HCT116 (cell line): ENCODE measurements around the gene MAP7D1. TPM values are rescaled to one million over a fixed set of nuclear protein-coding genes. Genes with fewer than 3 reads are reported as not detected.

Experiments used
- ATAC-seq: fragments of 200-7000 bp; cut with Tn5 transposase; 2 replicates; pipeline ENCODE4 v1.9.1; 2020; ENCODE audit warnings: mild to moderate bottlenecking, moderate library complexity
- BruUV-seq: library from RNA; stranded (reverse); fragments of 400-500 nt; replicated peaks from 2 replicates; lab custom pipeline; 2021; lab: Mats Ljungman, UMichigan
- CTCF ChIA-PET: fragments of 300-600 bp; sonication (Branson Sonifier 250); formaldehyde crosslinking; loops from one replicate; lab custom pipeline; 2021; ENCODE audit warnings: antibody characterized with exemption; lab: Charles Lee
- POLR2A ChIA-PET: fragments of 300-600, 350-600 bp; sonication (Branson Sonifier 250); formaldehyde crosslinking; loops from one replicate; lab custom pipeline; 2021; ENCODE audit warnings: antibody characterized with exemption; lab: Charles Lee
- RAD21 ChIA-PET, 2 experiments: fragments of 300-600 bp; sonication (Branson Sonifier 250); formaldehyde crosslinking; loops; one replicate each; lab custom pipeline; 2023; ENCODE audit warnings: low total read pairs in 2 of 2; ENCODE audit not compliant: uncharacterized antibody in 2 of 2, unreplicated experiment in 2 of 2, low non-redundant PET in 1 of 2; lab: Charles Lee
- DNase-seq: peaks from one replicate; pipeline ENCODE4 v3.0.0-alpha.2; 2010; ENCODE audit warnings: low read depth, low spot score
- H2AFZ ChIP-seq: fragments of 200-600 bp; shearing (Covaris generic), sonication (generic); 2 replicates; pipeline ENCODE4 v1.6.1; 2017; ENCODE audit warnings: low read depth, mixed run types, mixed read lengths, antibody characterized with exemption, low read length; ENCODE audit not compliant: poor library complexity, severe bottlenecking
- H3K27ac ChIP-seq: 2 replicates; pipeline ENCODE4 v1.5.1; 2012; ENCODE audit warnings: low read depth, low read length
- H3K27me3 ChIP-seq: fragments of 200-600 bp; sonication (generic); 2 replicates; pipeline ENCODE4 v1.6.1; 2016; ENCODE audit warnings: mixed run types, low read length, mixed read lengths; ENCODE audit not compliant: insufficient read depth
- H3K36me3 ChIP-seq, 2 experiments: fragments of 200-500 bp in 1 of 2; fragments of 200-600 bp in 1 of 2; sonication (Bioruptor generic) in 1 of 2; sonication (generic) in 1 of 2; 2 replicates each; pipeline versions ENCODE4 v1.5.1 to v1.6.1; 2014 to 2016; ENCODE audit warnings: low read length in 2 of 2, inconsistent platforms in 1 of 2, mixed read lengths in 1 of 2, mixed run types in 1 of 2; ENCODE audit not compliant: insufficient read depth in 2 of 2, control insufficient read depth in 1 of 2
- H3K4me1 ChIP-seq, 2 experiments: fragments of 200-600 bp in 1 of 2; sonication (generic) in 1 of 2; 2 replicates each; pipeline versions ENCODE4 v1.5.1 to v1.6.1; 2012 to 2017; ENCODE audit warnings: low read length in 2 of 2, inconsistent platforms in 1 of 2, mild to moderate bottlenecking in 1 of 2, mixed read lengths in 1 of 2, mixed run types in 1 of 2, moderate library complexity in 1 of 2; ENCODE audit not compliant: insufficient read depth in 2 of 2, control insufficient read depth in 1 of 2
- H3K4me2 ChIP-seq: fragments of 200-600 bp; sonication (generic); 2 replicates; pipeline ENCODE4 v1.6.1; 2017; ENCODE audit warnings: mixed run types, low read length, mixed read lengths
- H3K4me3 ChIP-seq, 2 experiments: fragments of 200-600 bp in 1 of 2; sonication (generic) in 1 of 2; replicated peaks in 1 of 2; 2 replicates each; pipeline ENCODE4 v1.5.1; 2011 to 2016; ENCODE audit warnings: low read length in 2 of 2, control low read depth in 1 of 2, low read depth in 1 of 2, mild to moderate bottlenecking in 1 of 2, mixed read lengths in 1 of 2, mixed run types in 1 of 2
- H3K79me2 ChIP-seq: fragments of 200-600 bp; sonication (generic); 2 replicates; pipeline ENCODE4 v1.6.1; 2017; ENCODE audit warnings: mild to moderate bottlenecking, mixed run types, low read length, moderate library complexity, mixed read lengths; ENCODE audit not compliant: insufficient read depth
- H3K9ac ChIP-seq: fragments of 200-600 bp; sonication (generic); 2 replicates; pipeline ENCODE4 v1.6.1; 2016; ENCODE audit warnings: low read length, mixed read lengths
- H3K9me2 ChIP-seq: fragments of 200-600 bp; sonication (generic), shearing (Covaris generic); 2 replicates; pipeline ENCODE4 v1.6.1; 2017; ENCODE audit warnings: mixed run types, mild to moderate bottlenecking, moderate library complexity; ENCODE audit not compliant: insufficient read depth
- H3K9me3 ChIP-seq, 2 experiments: fragments of 200-500 bp in 1 of 2; fragments of 200-600 bp in 1 of 2; sonication (Bioruptor generic) in 1 of 2; sonication (generic) in 1 of 2; 2 replicates each; pipeline ENCODE4 v1.6.1; 2014 to 2017; ENCODE audit warnings: low read length in 2 of 2, mixed read lengths in 2 of 2, inconsistent platforms in 1 of 2, low read depth in 1 of 2, mild to moderate bottlenecking in 1 of 2, mixed run types in 1 of 2, moderate library complexity in 1 of 2; ENCODE audit not compliant: control insufficient read depth in 1 of 2, insufficient read depth in 1 of 2
- H4K20me1 ChIP-seq: fragments of 200-600 bp; sonication (generic), shearing (Covaris generic); 2 replicates; pipeline ENCODE4 v1.6.1; 2017; ENCODE audit warnings: mixed run types, mild to moderate bottlenecking, moderate library complexity; ENCODE audit not compliant: insufficient read depth
- CBX3 ChIP-seq: IDR thresholded peaks from 2 replicates; pipeline ENCODE4 v1.6.1; 2012; ENCODE audit warnings: low read depth
- EGR1 ChIP-seq: IDR thresholded peaks from 2 replicates; pipeline ENCODE4 v1.6.1; 2012; ENCODE audit warnings: low read depth
- ELF1 ChIP-seq: IDR thresholded peaks from 2 replicates; pipeline ENCODE4 v1.6.1; 2012; ENCODE audit warnings: low read depth, borderline replicate concordance
- EZH2 ChIP-seq: fragments of 200-600 bp; sonication (generic); IDR thresholded peaks from 2 replicates; pipeline ENCODE4 v1.6.1; 2017; ENCODE audit warnings: antibody characterized with exemption, mixed run types
- EZH2phosphoT487 ChIP-seq: fragments of 200-600 bp; IDR thresholded peaks from 2 replicates; pipeline ENCODE4 v1.6.1; 2018; ENCODE audit warnings: antibody characterized with exemption, borderline replicate concordance
- FOSL1 ChIP-seq: IDR thresholded peaks from 2 replicates; pipeline ENCODE4 v1.6.1; 2012; ENCODE audit warnings: low read depth
- JUND ChIP-seq: IDR thresholded peaks from 2 replicates; pipeline ENCODE4 v1.6.1; 2012
- POLR2A ChIP-seq: IDR thresholded peaks from 2 replicates; pipeline ENCODE4 v1.7.0; 2011; ENCODE audit warnings: borderline replicate concordance; ENCODE audit not compliant: insufficient read depth, insufficient read length; ENCODE audit errors: extremely low read depth
- POLR2AphosphoS5 ChIP-seq: IDR thresholded peaks from 2 replicates; pipeline ENCODE4 v1.6.1; 2011; ENCODE audit warnings: mild to moderate bottlenecking, low read depth, low read length, moderate library complexity
- RAD21 ChIP-seq: IDR thresholded peaks from 2 replicates; pipeline ENCODE4 v1.6.1; 2012; ENCODE audit warnings: low read depth, mild to moderate bottlenecking
- SIN3A ChIP-seq: IDR thresholded peaks from 2 replicates; pipeline ENCODE4 v1.6.1; 2012; ENCODE audit warnings: low read depth
- SP1 ChIP-seq: IDR thresholded peaks from 2 replicates; pipeline ENCODE4 v1.6.1; 2012; ENCODE audit warnings: low read depth
- SRF ChIP-seq: IDR thresholded peaks from 2 replicates; pipeline ENCODE4 v1.6.1; 2012; ENCODE audit warnings: low read depth
- TCF7L2 ChIP-seq: IDR thresholded peaks from 2 replicates; pipeline ENCODE4 v1.7.0; 2011; ENCODE audit warnings: borderline replicate concordance, inconsistent platforms; ENCODE audit not compliant: insufficient read depth, insufficient read length; ENCODE audit errors: extremely low read depth
- YY1 ChIP-seq: IDR thresholded peaks from 2 replicates; pipeline ENCODE4 v1.6.1; 2011; ENCODE audit warnings: low read length, low read depth, moderate library complexity, mild to moderate bottlenecking; ENCODE audit not compliant: insufficient replicate concordance; ENCODE audit errors: extremely low read depth
- ZFX ChIP-seq: fragments of 450-650 bp; IDR thresholded peaks from 2 replicates; pipeline ENCODE4 v1.6.1; 2017
- ZNF274 ChIP-seq: fragments of 200-500 bp; sonication (Bioruptor generic); IDR thresholded peaks from 2 replicates; pipeline ENCODE4 v1.6.1; 2014; ENCODE audit warnings: mild to moderate bottlenecking, low read depth, low read length, inconsistent platforms
- intact Hi-C: fragments of 100-400 bp; cut with micrococcal nuclease; formaldehyde crosslinking; loops from 2 replicates; pipeline ENCODE4 v1.10.0; 2022
- total RNA-seq: library from RNA; stranded (reverse); gene quantifications from one replicate; pipeline ENCODE4 v1.2.1, GENCODE V29; 2021; ENCODE audit not compliant: unreplicated experiment
- TF ChIP-seq, protein P1 (sequence below), 3 experiments: fragments of 200-600 bp in 1 of 3; sonication (generic) in 1 of 3; IDR thresholded peaks in 2 of 3; conservative IDR thresholded peaks in 1 of 3; 2 replicates each; pipeline ENCODE4 v1.5.1; 2012 to 2017; ENCODE audit warnings: low read depth in 2 of 3, low read length in 2 of 3, antibody characterized with exemption in 1 of 3, borderline replicate concordance in 1 of 3, control low read depth in 1 of 3, mild to moderate bottlenecking in 1 of 3, mixed read lengths in 1 of 3, mixed run types in 1 of 3, moderate library complexity in 1 of 3; ENCODE audit not compliant: insufficient read depth in 1 of 3
- TF ChIP-seq, protein P2 (sequence below): IDR thresholded peaks from 2 replicates; pipeline ENCODE4 v1.6.1; 2012; ENCODE audit warnings: low read depth

The MAP7D1 gene
- total RNA-seq, 1 experiment from 2014 or later, result 71.8 TPM

DNA sequence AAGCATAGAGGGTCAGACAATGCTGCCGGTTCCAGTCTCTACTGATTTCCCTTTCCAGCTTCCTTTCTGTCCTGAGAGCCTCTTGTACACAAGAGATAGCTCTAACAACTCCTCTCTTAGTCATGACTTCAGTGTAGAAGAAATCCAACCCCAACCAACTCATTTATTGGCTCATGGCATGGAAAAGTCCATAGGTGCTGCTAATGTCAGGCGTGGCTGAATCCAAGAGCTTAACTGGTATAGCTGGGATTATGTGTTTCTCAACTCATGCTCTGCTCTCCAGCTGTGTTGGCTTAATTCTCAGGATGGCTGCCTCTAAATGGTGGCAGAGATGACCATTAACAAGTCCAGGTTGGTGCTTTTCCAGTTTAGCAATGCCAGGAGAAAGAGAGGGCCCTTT lies 55.9 kb downstream of the MAP7D1 start:
- intact Hi-C loops, result no loop called here
- H3K4me2 ChIP-seq, result no peak overlapping the region
- peaks cover 0 to 7% of the 10 kb centered on the region in 2 experiments; a peak in 1 of 4 replicates for H3K4me1 ChIP-seq
- ATAC-seq (no peak), DNase-seq (no peak)
- ChIA-PET POLR2A (interaction anchor here (0.9 kb wide), 1 partner anchor 12 kb away, joined by 3 read pairs; the partner anchor contains the start of gene THRAP3), CTCF (no interaction called here), RAD21 (no interaction called here)
- H3K9ac ChIP-seq, result no peak overlapping the region
- no peak overlapping the region for H2AFZ ChIP-seq
- no peaks in the 10 kb centered on the region for H3K79me2 ChIP-seq
- no peaks in the 10 kb centered on the region for H3K27me3 ChIP-seq
- H3K9me2 ChIP-seq, result no peaks in the 10 kb centered on the region
- BruUV-seq, result no TSS peak
- H3K9me3 ChIP-seq, result no peaks in the 10 kb centered on the region
- no peaks in the 10 kb centered on the region for H4K20me1 ChIP-seq
- no peak overlapping the region for H3K27ac ChIP-seq
- TF ChIP-seq POLR2A, result no peak
- no peak for TF ChIP-seq ELF1
- TF ChIP-seq EZH2, result no peak
- TF ChIP-seq SP1, result no peak
- no peak for TF ChIP-seq POLR2AphosphoS5
- no peak for TF ChIP-seq SRF
- TF ChIP-seq, protein P1, sequence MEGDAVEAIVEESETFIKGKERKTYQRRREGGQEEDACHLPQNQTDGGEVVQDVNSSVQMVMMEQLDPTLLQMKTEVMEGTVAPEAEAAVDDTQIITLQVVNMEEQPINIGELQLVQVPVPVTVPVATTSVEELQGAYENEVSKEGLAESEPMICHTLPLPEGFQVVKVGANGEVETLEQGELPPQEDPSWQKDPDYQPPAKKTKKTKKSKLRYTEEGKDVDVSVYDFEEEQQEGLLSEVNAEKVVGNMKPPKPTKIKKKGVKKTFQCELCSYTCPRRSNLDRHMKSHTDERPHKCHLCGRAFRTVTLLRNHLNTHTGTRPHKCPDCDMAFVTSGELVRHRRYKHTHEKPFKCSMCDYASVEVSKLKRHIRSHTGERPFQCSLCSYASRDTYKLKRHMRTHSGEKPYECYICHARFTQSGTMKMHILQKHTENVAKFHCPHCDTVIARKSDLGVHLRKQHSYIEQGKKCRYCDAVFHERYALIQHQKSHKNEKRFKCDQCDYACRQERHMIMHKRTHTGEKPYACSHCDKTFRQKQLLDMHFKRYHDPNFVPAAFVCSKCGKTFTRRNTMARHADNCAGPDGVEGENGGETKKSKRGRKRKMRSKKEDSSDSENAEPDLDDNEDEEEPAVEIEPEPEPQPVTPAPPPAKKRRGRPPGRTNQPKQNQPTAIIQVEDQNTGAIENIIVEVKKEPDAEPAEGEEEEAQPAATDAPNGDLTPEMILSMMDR (IDR thresholded peaks at IDR 0.05 in 2 of 3, conservative IDR thresholded peaks at IDR 0.05 in 1 of 3; ENCODE audit: borderline replicate concordance in 1 of 3, insufficient read depth in 1 of 3, low read depth in 2 of 3, low read length in 2 of 3), result no peak
- no peak for TF ChIP-seq SIN3A
- TF ChIP-seq CBX3, result no peak
- no peak for TF ChIP-seq YY1
- TF ChIP-seq ZFX, result no peak
- TF ChIP-seq EGR1, result no peak
- no peak for TF ChIP-seq TCF7L2
- TF ChIP-seq JUND, result no peak
- no peak for TF ChIP-seq ZNF274
- TF ChIP-seq RAD21, result no peak
- TF ChIP-seq, protein P2, sequence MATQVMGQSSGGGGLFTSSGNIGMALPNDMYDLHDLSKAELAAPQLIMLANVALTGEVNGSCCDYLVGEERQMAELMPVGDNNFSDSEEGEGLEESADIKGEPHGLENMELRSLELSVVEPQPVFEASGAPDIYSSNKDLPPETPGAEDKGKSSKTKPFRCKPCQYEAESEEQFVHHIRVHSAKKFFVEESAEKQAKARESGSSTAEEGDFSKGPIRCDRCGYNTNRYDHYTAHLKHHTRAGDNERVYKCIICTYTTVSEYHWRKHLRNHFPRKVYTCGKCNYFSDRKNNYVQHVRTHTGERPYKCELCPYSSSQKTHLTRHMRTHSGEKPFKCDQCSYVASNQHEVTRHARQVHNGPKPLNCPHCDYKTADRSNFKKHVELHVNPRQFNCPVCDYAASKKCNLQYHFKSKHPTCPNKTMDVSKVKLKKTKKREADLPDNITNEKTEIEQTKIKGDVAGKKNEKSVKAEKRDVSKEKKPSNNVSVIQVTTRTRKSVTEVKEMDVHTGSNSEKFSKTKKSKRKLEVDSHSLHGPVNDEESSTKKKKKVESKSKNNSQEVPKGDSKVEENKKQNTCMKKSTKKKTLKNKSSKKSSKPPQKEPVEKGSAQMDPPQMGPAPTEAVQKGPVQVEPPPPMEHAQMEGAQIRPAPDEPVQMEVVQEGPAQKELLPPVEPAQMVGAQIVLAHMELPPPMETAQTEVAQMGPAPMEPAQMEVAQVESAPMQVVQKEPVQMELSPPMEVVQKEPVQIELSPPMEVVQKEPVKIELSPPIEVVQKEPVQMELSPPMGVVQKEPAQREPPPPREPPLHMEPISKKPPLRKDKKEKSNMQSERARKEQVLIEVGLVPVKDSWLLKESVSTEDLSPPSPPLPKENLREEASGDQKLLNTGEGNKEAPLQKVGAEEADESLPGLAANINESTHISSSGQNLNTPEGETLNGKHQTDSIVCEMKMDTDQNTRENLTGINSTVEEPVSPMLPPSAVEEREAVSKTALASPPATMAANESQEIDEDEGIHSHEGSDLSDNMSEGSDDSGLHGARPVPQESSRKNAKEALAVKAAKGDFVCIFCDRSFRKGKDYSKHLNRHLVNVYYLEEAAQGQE, result no peak
- no peak for TF ChIP-seq EZH2phosphoT487
- TF ChIP-seq FOSL1, result no peak
- H3K36me3 ChIP-seq, result no peaks in the 10 kb centered on the region
- H3K4me3 ChIP-seq, result no peak overlapping the region
